ENCODE results near the gene PLIN5. TPM values are rescaled to one million over a fixed set of nuclear protein-coding genes. Genes with fewer than 3 reads are reported as not detected.

Gene PLIN5
- total RNA-seq = 100 to 1,000 TPM in 1 of 4 donors, 10 to 100 TPM in 3; 23.8 to 153 (median 32.8) TPM

- TF ChIP-seq CTCF (IDR thresholded peaks at IDR 0.05; ENCODE audit: low read depth) = no peak
Measured at GRCh38 chr19:4534836-4535658, at the start of gene PLIN5. Gene PLIN5 (minus strand): TSS chr19:4535224. CDS start chr19:4534074, 1,150 bp downstream.

GRCh38 chr19:4583961-4584669, 49.1 kb upstream of the PLIN5 start:
- no peak for TF ChIP-seq CTCF (IDR thresholded peaks at IDR 0.05; ENCODE audit: low read depth)

GRCh38 chr19:4582980-4583842, 48.2 kb upstream of the PLIN5 start:
- no peak for TF ChIP-seq CTCF (IDR thresholded peaks at IDR 0.05; ENCODE audit: low read depth)

- no peak for TF ChIP-seq CTCF (IDR thresholded peaks at IDR 0.05; ENCODE audit: low read depth)
Measured at GRCh38 chr19:4581666-4582553, 46.9 kb upstream of the PLIN5 start.

- TF ChIP-seq CTCF (IDR thresholded peaks at IDR 0.05; ENCODE audit: low read depth) = no peak
Measured at GRCh38 chr19:4580961-4581665, 46.1 kb upstream of the PLIN5 start.
